SK-N-SH (cell line): ENCODE results near the gene CPHXL2. TPM values are rescaled to one million over a fixed set of nuclear protein-coding genes. Genes with fewer than 3 reads are reported as not detected.

ENCODE experiments used
- CTCF ChIA-PET: fragments of 300-600, 350-600 bp; formaldehyde crosslinking; extraction: SDS; loops from one replicate; lab custom pipeline; 2021; lab: Yijun Ruan, JAX
- POLR2A ChIA-PET: fragments of 350-600 bp; sonication (Branson Sonifier 250); formaldehyde crosslinking; extraction: SDS; loops from one replicate; lab custom pipeline; 2020; ENCODE audit warnings: antibody characterized with exemption, inconsistent platforms; lab: Yijun Ruan, JAX
- DNase-seq: peaks from one replicate; pipeline ENCODE4 v3.0.0; 2012
- H2AFZ ChIP-seq: fragments of 200-600 bp; sonication (generic); 2 replicates; pipeline ENCODE4 v1.8.1; 2016; ENCODE audit warnings: antibody characterized with exemption, mild to moderate bottlenecking, low read depth
- H3F3A ChIP-seq: fragments of 200-600 bp; sonication (generic); replicated peaks from 2 replicates; pipeline ENCODE3; 2016; ENCODE audit warnings: antibody characterized with exemption, mild to moderate bottlenecking; ENCODE audit not compliant: insufficient read depth
- H3K27ac ChIP-seq, 2 experiments: fragments of 200-500 bp in 1 of 2; fragments of 200-600 bp in 1 of 2; sonication (Bioruptor generic) in 1 of 2; sonication (generic), shearing (Covaris generic) in 1 of 2; 2 replicates each; pipeline versions ENCODE4 v1.5.1 to v1.6.1; 2014 to 2016; ENCODE audit warnings: low read depth in 2 of 2, inconsistent platforms in 1 of 2, low read length in 1 of 2, mild to moderate bottlenecking in 1 of 2, mixed read lengths in 1 of 2
- H3K27me3 ChIP-seq: fragments of 200-600 bp; sonication (generic), shearing (Covaris generic); 2 replicates; pipeline ENCODE4 v1.6.1; 2016; ENCODE audit warnings: mixed run types; ENCODE audit not compliant: insufficient read depth
- H3K36me3 ChIP-seq, 2 experiments: fragments of 200-500 bp in 1 of 2; fragments of 200-600 bp in 1 of 2; sonication (Bioruptor generic) in 1 of 2; sonication (generic) in 1 of 2; replicated peaks in 1 of 2; 2 replicates each; pipeline versions ENCODE3 to v1.5.1; 2014 to 2016; ENCODE audit warnings: low read length in 1 of 2, mild to moderate bottlenecking in 1 of 2; ENCODE audit not compliant: insufficient read depth in 2 of 2, control insufficient read depth in 1 of 2
- H3K4me1 ChIP-seq, 2 experiments: fragments of 200-500 bp in 1 of 2; fragments of 200-600 bp in 1 of 2; sonication (Bioruptor generic) in 1 of 2; sonication (generic), shearing (Covaris generic) in 1 of 2; 2 replicates each; pipeline versions ENCODE4 v1.5.1 to v1.6.1; 2014 to 2016; ENCODE audit warnings: low read depth in 1 of 2, low read length in 1 of 2, mixed run types in 1 of 2; ENCODE audit not compliant: insufficient read depth in 2 of 2, control insufficient read depth in 1 of 2
- H3K4me2 ChIP-seq: fragments of 200-600 bp; sonication (generic), shearing (Covaris generic); 2 replicates; pipeline ENCODE4 v1.6.1; 2017; ENCODE audit warnings: mixed run types
- H3K4me3 ChIP-seq, 2 experiments: fragments of 200-500 bp in 1 of 2; fragments of 200-600 bp in 1 of 2; sonication (Bioruptor generic) in 1 of 2; sonication (generic), shearing (Covaris generic) in 1 of 2; 2 replicates each; pipeline versions ENCODE4 v1.5.1 to v1.8.1; 2014 to 2016; ENCODE audit warnings: low read depth in 2 of 2, inconsistent platforms in 1 of 2, low read length in 1 of 2, mild to moderate bottlenecking in 1 of 2, mixed read lengths in 1 of 2, moderate library complexity in 1 of 2
- H3K79me2 ChIP-seq: fragments of 200-600 bp; sonication (generic); 2 replicates; pipeline ENCODE4 v1.8.1; 2017; ENCODE audit warnings: mild to moderate bottlenecking; ENCODE audit not compliant: insufficient read depth
- H3K9ac ChIP-seq: fragments of 200-600 bp; sonication (generic); 2 replicates; pipeline ENCODE4 v1.6.1; 2017; ENCODE audit warnings: mixed run types
- H3K9me2 ChIP-seq: fragments of 200-600 bp; sonication (generic); 2 replicates; pipeline ENCODE4 v1.6.1; 2017; ENCODE audit warnings: mixed run types
- H3K9me3 ChIP-seq: fragments of 200-600 bp; sonication (generic); 2 replicates; pipeline ENCODE4 v1.6.1; 2017; ENCODE audit warnings: mixed run types, mild to moderate bottlenecking, moderate library complexity
- H4K20me1 ChIP-seq: fragments of 200-600 bp; sonication (generic); 2 replicates; pipeline ENCODE4 v1.6.1; 2017; ENCODE audit warnings: mild to moderate bottlenecking, mixed run types; ENCODE audit not compliant: insufficient read depth
- CHD2 ChIP-seq: fragments of 150-350 bp; IDR thresholded peaks from 2 replicates; pipeline ENCODE4 v1.6.1; 2018; ENCODE audit warnings: low read length; ENCODE audit not compliant: partially characterized antibody
- ELF1 ChIP-seq: IDR thresholded peaks from 2 replicates; pipeline ENCODE4 v1.4.0; 2012
- EP300 ChIP-seq, 2 experiments: IDR thresholded peaks; 2 replicates each; pipeline versions ENCODE4 v1.4.0 to v1.6.1; 2012; ENCODE audit warnings: borderline replicate concordance in 1 of 2, low read depth in 1 of 2, low read length in 1 of 2
- FOSL2 ChIP-seq: IDR thresholded peaks from 2 replicates; pipeline ENCODE4 v1.4.0; 2012; ENCODE audit warnings: low read depth, mild to moderate bottlenecking, moderate library complexity, borderline replicate concordance
- FOXJ3 ChIP-seq: sonication (generic); formaldehyde crosslinking; IDR thresholded peaks from 2 replicates; pipeline ENCODE4 v1.5.1; 2020; ENCODE audit warnings: mild to moderate bottlenecking, missing genetic modification reagents
- FOXM1 ChIP-seq: IDR thresholded peaks from 2 replicates; pipeline ENCODE4 v1.4.0; 2012; ENCODE audit warnings: low read depth, mild to moderate bottlenecking
- GABPA ChIP-seq: IDR thresholded peaks from 2 replicates; pipeline ENCODE4 v1.4.0; 2012; ENCODE audit warnings: low read depth, mild to moderate bottlenecking
- GATA2 ChIP-seq: sonication (generic); formaldehyde crosslinking; IDR thresholded peaks from 2 replicates; pipeline ENCODE4 v1.5.0; 2020; ENCODE audit warnings: mild to moderate bottlenecking, missing genetic modification reagents
- MEF2A ChIP-seq: IDR thresholded peaks from 2 replicates; pipeline ENCODE4 v1.4.0; 2012; ENCODE audit warnings: low read depth, borderline replicate concordance
- MXI1 ChIP-seq: IDR thresholded peaks from 2 replicates; pipeline ENCODE4 v1.6.1; 2012; ENCODE audit warnings: mild to moderate bottlenecking, low read depth, low read length, improper control_type of control experiment
- NFIC ChIP-seq: IDR thresholded peaks from 2 replicates; pipeline ENCODE4 v1.4.0; 2012; ENCODE audit warnings: borderline replicate concordance
- RCOR1 ChIP-seq: fragments of 150-350 bp; IDR thresholded peaks from 2 replicates; pipeline ENCODE4 v1.6.1; 2017; ENCODE audit warnings: antibody characterized with exemption, low read length
- RFX5 ChIP-seq: IDR thresholded peaks from 2 replicates; pipeline ENCODE4 v1.6.1; 2012; ENCODE audit warnings: mild to moderate bottlenecking, improper control_type of control experiment, low read length
- RXRA ChIP-seq: IDR thresholded peaks from 2 replicates; pipeline ENCODE4 v1.4.0; 2012; ENCODE audit warnings: low read depth, mild to moderate bottlenecking, borderline replicate concordance
- SIN3A ChIP-seq: IDR thresholded peaks from 2 replicates; pipeline ENCODE4 v1.6.1; 2012; ENCODE audit warnings: low read depth, mild to moderate bottlenecking, low read length, moderate library complexity, borderline replicate concordance
- TAF1 ChIP-seq: IDR thresholded peaks from 2 replicates; pipeline ENCODE4 v1.6.1; 2012; ENCODE audit warnings: low read depth, mild to moderate bottlenecking, low read length, moderate library complexity, borderline replicate concordance
- TCF12 ChIP-seq: IDR thresholded peaks from 2 replicates; pipeline ENCODE4 v1.4.0; 2012
- TEAD4 ChIP-seq: IDR thresholded peaks from 2 replicates; pipeline ENCODE4 v1.4.0; 2012; ENCODE audit warnings: mild to moderate bottlenecking, borderline replicate concordance; ENCODE audit not compliant: insufficient read depth
- YY1 ChIP-seq: IDR thresholded peaks from 2 replicates; pipeline ENCODE4 v1.4.0; 2012; ENCODE audit warnings: low read depth, mild to moderate bottlenecking
- WGBS: methylation state at CpG from one replicate; pipeline ENCODE4 v1.1.6; 2017; ENCODE audit warnings: low lambda C conversion rate; 5-methylcytosine and 5-hydroxymethylcytosine counted together
- polyA plus RNA-seq, 3 experiments: library from polyadenylated mRNA; depleted of rRNA; stranded (reverse); fragments of >200 nt; gene quantifications; 2 replicates each; pipeline ENCODE4 v1.2.3, GENCODE V29; 2012
- TF ChIP-seq, protein P1 (sequence below): IDR thresholded peaks from 2 replicates; pipeline ENCODE4 v1.4.0; 2012; ENCODE audit warnings: low read depth
- TF ChIP-seq, protein P2 (sequence below): IDR thresholded peaks from 2 replicates; pipeline ENCODE4 v1.4.0; 2012; ENCODE audit warnings: low read depth, borderline replicate concordance
- TF ChIP-seq, protein P3 (sequence below): fragments of 150-350 bp; IDR thresholded peaks from 2 replicates; pipeline ENCODE4 v1.6.1; 2016; ENCODE audit warnings: mild to moderate bottlenecking, low read depth, low read length
- TF ChIP-seq, protein P4 (sequence below): fragments of 150-350 bp; IDR thresholded peaks from 2 replicates; pipeline ENCODE4 v1.6.1; 2017; ENCODE audit warnings: antibody characterized with exemption, low read length, low read depth, borderline replicate concordance
- TF ChIP-seq, protein P5 (sequence below): IDR thresholded peaks from 2 replicates; pipeline ENCODE4 v1.4.0; 2012; ENCODE audit warnings: low read depth, borderline replicate concordance

Gene CPHXL2
- polyA plus RNA-seq, 1 of the 3 experiments (the other 2 are of a cell fraction), result not detected

DNA sequence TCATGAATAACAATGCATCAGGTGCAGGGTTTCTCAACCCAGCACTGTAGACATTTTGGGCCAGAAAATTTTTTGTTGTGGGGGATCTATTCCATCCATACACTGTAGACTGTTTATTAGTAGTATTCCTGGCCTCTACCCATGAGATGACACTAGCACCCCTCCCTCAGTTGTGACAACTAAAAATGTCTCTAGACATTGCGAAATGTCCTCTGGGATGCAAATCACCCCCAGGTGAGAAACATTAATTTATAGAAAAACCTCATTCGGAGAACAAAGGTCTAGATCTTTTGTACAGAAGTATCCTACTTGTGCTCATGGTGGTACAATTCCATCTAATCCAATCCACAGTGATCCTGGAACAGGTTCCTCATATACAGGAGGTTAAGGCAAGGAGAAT, 58.0 kb downstream of the CPHXL2 start:
- 100% methylated on average over 2 of the region's 2 CpGs for WGBS
- Histone ChIP-seq H3K36me3 (peaks cover 41 to 45% of the 10 kb centered on the region in 2 experiments), H3K9me3 (no peaks in the 10 kb centered on the region), H2AFZ (no peak overlapping the region), H3K4me2 (no peak overlapping the region), H3K9ac (no peak overlapping the region), H4K20me1 (peaks cover 4% of the 10 kb centered on the region; the same call in 1 of the 2 replicates), H3K27me3 (no peaks in the 10 kb centered on the region), H3F3A (peaks cover 25% of the 10 kb centered on the region), H3K27ac (no peak overlapping the region), H3K79me2 (peaks cover 21% of the 10 kb centered on the region), H3K4me3 (no peak overlapping the region), H3K4me1 (peaks cover 14 to 17% of the 10 kb centered on the region in 2 experiments), H3K9me2 (no peaks in the 10 kb centered on the region)
- no peak for DNase-seq
- TF ChIP-seq YY1 (no peak), TEAD4 (no peak), FOXJ3 (no peak), FOSL2 (no peak), GABPA (no peak), RCOR1 (no peak), MXI1 (no peak), TCF12 (no peak), NFIC (no peak), EP300 (IDR thresholded peaks at IDR 0.05; ENCODE audit: borderline replicate concordance in 1 of 2, low read depth in 1 of 2, low read length in 1 of 2) (no peak), ELF1 (no peak), RXRA (no peak)
- TF ChIP-seq, protein P1, sequence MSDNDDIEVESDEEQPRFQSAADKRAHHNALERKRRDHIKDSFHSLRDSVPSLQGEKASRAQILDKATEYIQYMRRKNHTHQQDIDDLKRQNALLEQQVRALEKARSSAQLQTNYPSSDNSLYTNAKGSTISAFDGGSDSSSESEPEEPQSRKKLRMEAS, result no peak
- TF ChIP-seq, protein P2, sequence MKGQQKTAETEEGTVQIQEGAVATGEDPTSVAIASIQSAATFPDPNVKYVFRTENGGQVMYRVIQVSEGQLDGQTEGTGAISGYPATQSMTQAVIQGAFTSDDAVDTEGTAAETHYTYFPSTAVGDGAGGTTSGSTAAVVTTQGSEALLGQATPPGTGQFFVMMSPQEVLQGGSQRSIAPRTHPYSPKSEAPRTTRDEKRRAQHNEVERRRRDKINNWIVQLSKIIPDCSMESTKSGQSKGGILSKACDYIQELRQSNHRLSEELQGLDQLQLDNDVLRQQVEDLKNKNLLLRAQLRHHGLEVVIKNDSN, result no peak
- TF ChIP-seq, protein P3, sequence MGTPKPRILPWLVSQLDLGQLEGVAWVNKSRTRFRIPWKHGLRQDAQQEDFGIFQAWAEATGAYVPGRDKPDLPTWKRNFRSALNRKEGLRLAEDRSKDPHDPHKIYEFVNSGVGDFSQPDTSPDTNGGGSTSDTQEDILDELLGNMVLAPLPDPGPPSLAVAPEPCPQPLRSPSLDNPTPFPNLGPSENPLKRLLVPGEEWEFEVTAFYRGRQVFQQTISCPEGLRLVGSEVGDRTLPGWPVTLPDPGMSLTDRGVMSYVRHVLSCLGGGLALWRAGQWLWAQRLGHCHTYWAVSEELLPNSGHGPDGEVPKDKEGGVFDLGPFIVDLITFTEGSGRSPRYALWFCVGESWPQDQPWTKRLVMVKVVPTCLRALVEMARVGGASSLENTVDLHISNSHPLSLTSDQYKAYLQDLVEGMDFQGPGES, result no peak
- ChIA-PET POLR2A (no interaction called here), CTCF (interaction anchor here (5.1 kb wide), 1 partner anchor 147 kb away, joined by 37 read pairs; no protein-coding TSS in a partner anchor)

DNA sequence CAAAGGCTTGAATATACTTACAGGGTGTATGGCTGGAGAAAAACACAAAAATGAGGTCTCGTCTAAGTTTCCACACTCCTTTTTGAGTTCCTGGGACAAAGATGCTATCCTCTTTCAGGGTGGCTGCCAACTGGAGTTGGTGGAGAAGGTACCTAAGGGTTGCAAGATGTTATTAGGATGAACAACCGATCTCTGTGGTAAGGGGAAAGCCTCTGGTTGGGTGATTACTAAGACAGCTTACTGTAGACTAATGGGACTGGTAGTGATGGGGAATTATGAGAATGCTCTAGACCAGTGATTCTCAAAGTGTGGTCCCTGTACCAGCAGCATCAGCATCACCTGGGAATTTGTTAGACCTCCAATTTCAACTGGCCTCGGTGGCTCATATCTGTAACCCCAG, 59.7 kb downstream of the CPHXL2 start:
- Histone ChIP-seq H3K27ac (no peak overlapping the region), H3F3A (peaks cover 29% of the 10 kb centered on the region), H4K20me1 (peaks cover 4% of the 10 kb centered on the region; the same call in 1 of the 2 replicates), H3K4me1 (peaks cover 14 to 17% of the 10 kb centered on the region in 2 experiments), H3K36me3 (peaks cover 51 to 62% of the 10 kb centered on the region in 2 experiments), H3K4me2 (no peak overlapping the region), H3K79me2 (peaks cover 20% of the 10 kb centered on the region), H3K9me2 (no peaks in the 10 kb centered on the region), H3K9ac (no peak overlapping the region), H3K4me3 (no peak overlapping the region), H2AFZ (no peak overlapping the region), H3K9me3 (no peaks in the 10 kb centered on the region), H3K27me3 (no peaks in the 10 kb centered on the region)
- WGBS, result 98% methylated on average over 3 of the region's 3 CpGs
- DNase-seq, result no peak
- ChIA-PET POLR2A (no interaction called here), CTCF (interaction anchor here (0.7 kb wide), 1 partner anchor 152 kb away, joined by 3 read pairs; no protein-coding TSS in a partner anchor)
- no peak for TF ChIP-seq FOXM1
- TF ChIP-seq, protein P1, result no peak
- no peak for TF ChIP-seq GABPA
- TF ChIP-seq, protein P4, sequence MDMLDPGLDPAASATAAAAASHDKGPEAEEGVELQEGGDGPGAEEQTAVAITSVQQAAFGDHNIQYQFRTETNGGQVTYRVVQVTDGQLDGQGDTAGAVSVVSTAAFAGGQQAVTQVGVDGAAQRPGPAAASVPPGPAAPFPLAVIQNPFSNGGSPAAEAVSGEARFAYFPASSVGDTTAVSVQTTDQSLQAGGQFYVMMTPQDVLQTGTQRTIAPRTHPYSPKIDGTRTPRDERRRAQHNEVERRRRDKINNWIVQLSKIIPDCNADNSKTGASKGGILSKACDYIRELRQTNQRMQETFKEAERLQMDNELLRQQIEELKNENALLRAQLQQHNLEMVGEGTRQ, result no peak
- TF ChIP-seq RFX5, result no peak
- no peak for TF ChIP-seq EP300 (IDR thresholded peaks at IDR 0.05; ENCODE audit: borderline replicate concordance in 1 of 2, low read depth in 1 of 2, low read length in 1 of 2)
- TF ChIP-seq TAF1, result no peak
- no peak for TF ChIP-seq GATA2 (CRISPR knock-in tag)
- TF ChIP-seq SIN3A, result no peak
- no peak for TF ChIP-seq FOSL2
- no peak for TF ChIP-seq NFIC
- TF ChIP-seq CHD2, result no peak
- TF ChIP-seq, protein P5, sequence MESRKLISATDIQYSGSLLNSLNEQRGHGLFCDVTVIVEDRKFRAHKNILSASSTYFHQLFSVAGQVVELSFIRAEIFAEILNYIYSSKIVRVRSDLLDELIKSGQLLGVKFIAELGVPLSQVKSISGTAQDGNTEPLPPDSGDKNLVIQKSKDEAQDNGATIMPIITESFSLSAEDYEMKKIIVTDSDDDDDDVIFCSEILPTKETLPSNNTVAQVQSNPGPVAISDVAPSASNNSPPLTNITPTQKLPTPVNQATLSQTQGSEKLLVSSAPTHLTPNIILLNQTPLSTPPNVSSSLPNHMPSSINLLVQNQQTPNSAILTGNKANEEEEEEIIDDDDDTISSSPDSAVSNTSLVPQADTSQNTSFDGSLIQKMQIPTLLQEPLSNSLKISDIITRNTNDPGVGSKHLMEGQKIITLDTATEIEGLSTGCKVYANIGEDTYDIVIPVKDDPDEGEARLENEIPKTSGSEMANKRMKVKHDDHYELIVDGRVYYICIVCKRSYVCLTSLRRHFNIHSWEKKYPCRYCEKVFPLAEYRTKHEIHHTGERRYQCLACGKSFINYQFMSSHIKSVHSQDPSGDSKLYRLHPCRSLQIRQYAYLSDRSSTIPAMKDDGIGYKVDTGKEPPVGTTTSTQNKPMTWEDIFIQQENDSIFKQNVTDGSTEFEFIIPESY, result no peak
- TF ChIP-seq MEF2A, result no peak
